NK-92 treated with Interleukin-12 subunit alpha and Interleukin-12 subunit beta, amount 100 ng/mL, for 24 hours (cell line): ENCODE measurements around the gene NME5.

ENCODE experiments used
- DNase-seq: peaks from one replicate; lab custom pipeline; 2025; lab: John Stamatoyannopoulos, UW

NME5 gene

GRCh38 chr5:138132543-138132942, 6.7 kb downstream of the NME5 start:
- no peak for DNase-seq

GRCh38 chr5:138129347-138129746, 9.9 kb downstream of the NME5 start:
- no peak for DNase-seq

GRCh38 chr5:138128334-138128733, 10.9 kb downstream of the NME5 start:
- no peak for DNase-seq

GRCh38 chr5:138115254-138115653, 24.0 kb downstream of the NME5 start:
- DNase-seq, result no peak

DNA sequence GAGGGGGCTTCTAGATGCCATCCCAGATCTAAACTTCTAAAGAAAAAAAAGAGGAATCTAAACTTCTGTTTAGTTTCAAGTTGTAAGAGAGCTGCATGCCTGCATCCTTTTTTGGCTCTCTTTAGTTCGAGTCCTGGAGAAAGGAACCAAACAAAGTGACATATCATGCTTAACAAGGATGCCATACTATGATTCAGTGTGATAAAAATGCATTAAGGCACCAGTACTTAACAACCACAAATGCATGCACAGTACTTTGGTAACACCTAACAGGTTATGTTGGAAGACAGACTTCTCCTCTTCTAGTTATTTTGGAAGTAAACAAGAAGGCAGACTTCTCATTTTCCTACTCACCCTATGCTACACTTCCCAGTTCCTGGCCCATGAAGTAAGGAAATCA, 27.3 kb downstream of the NME5 start:
- no peak for DNase-seq

- DNase-seq, result no peak
Observed at GRCh38 chr5:138111181-138111580, 28.0 kb downstream of the NME5 start.

GRCh38 chr5:138110266-138110963, 28.8 kb downstream of the NME5 start:
- DNase-seq, result no peak

DNA sequence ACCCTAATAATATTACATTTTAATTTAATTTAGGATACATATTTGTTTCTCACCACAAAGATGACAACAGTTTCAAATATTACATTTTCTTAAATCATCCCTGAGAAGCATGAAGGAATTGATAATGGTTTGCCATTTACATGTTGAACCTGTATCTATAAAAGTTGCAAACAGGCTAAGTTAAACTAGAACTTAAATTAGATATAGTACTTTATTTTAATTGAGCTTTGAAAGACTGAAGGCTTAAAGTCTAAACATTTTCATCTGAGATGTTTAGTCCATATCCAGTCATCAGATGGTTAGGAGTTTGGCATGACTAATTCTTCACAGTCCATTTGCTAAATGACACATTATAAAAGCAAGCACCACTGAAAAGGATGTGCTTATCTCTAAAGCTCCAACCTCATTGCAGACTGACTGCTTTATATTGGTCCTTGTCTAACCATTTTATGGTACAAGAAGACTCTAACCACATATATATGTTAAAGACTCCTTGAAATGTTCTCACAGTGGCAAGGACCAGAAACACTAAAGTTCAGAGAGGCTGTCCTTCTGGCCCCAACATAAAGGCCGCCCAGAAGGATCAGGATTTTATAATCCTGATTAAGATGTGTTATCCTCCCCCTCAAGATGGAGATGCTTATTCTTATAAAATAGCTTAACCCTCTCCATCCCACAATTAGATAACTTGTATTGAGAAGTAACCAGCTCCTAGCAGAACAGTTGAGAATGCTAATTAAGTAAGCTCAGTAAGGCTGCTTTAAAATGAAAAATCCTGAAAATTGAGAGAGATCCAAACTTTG, 29.6 kb downstream of the NME5 start:
- DNase-seq, result no peak

DNA sequence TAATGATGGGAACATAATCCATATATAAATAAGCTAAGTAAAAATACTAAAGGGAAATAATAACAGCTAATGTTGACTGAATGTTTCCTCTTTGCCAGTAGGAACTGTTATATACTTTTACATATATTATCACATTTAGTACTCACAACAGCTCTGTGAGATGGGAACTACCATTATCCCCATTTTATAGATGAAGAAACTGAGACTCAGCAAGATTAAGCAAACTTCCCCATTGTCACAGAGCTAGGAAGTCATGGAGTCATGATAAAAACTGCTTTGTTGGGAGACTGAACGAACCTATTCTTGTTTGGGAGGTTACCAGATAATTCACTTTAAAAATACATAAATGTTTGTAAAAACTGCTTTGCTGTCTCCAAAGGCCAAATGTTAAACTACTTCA, 32.0 kb downstream of the NME5 start:
- no peak for DNase-seq

DNA sequence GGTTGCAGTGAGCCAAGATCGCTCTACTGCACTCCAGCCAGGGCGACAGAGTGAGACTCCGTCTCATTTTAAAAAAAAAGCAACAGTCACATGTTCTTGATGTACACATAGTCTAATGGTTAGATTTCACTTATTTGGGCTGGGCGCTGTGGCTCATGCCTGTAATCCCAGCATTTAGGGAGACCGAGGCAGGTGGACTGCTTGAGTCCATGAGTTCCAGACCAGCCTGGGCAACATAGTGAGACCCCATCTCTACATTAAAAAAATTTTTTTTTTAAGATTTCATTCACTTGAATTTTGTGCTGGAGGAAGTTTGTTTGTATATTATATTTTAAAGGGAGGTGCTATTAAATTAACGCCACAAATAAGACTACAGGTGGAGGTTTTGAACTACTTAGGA, 33.5 kb downstream of the NME5 start:
- DNase-seq, result no peak

DNA sequence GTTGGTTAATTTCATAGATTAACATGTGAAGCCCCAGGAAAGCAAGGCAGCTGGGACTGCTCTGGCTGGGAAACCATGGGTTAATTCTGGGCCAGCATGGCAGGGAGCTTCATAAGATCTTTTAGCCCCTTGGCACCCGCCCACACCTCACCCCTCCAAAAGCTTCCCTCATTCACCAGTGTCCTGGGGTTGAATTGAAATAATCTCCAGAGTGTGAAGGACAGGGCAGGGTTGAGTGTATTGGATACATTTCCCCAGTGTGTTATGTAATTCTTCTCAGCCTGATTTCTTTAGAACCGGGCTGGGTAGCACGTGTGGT, 36.0 kb downstream of the NME5 start:
- DNase-seq, result no peak

DNA sequence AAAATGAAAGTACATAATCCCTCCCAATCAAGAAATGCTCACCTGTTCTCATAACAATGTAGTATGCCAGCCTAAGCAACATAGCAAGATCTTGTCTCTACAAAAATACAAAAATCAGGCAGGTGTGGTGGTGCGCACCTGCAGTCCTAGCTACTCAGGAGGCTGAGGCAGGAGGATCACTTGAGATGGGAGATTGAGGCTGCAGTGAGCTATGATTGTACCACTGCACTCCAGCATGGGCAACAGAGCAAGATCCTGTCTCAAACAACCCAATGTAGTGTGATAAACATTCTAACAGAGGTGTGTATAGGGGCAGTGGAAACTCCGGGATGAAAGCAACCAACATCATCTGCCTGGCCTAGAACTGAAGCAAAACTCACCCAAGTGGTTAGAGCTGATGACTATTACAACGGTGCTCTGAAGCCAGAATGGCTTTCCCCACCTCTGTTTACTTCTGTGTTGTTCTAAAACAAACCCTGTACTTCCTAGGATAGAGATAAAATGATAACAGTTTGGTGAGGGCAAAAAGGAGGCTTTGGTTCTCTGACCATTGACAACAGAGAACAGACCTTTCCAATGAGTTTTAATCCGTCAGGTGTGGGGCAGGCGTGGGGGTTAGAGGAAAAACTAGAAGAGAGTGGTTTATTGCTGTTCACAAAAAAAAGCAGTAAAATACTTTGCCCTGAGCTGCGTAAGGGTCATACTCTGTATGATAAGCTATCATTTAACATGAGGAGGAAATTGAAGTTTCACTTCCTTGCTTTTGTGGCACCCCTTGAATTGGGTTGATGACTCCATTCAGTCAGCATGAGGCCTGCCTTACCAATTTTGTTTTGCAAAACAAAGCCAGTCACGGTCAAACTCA, 36.5 kb downstream of the NME5 start:
- no peak for DNase-seq

DNA sequence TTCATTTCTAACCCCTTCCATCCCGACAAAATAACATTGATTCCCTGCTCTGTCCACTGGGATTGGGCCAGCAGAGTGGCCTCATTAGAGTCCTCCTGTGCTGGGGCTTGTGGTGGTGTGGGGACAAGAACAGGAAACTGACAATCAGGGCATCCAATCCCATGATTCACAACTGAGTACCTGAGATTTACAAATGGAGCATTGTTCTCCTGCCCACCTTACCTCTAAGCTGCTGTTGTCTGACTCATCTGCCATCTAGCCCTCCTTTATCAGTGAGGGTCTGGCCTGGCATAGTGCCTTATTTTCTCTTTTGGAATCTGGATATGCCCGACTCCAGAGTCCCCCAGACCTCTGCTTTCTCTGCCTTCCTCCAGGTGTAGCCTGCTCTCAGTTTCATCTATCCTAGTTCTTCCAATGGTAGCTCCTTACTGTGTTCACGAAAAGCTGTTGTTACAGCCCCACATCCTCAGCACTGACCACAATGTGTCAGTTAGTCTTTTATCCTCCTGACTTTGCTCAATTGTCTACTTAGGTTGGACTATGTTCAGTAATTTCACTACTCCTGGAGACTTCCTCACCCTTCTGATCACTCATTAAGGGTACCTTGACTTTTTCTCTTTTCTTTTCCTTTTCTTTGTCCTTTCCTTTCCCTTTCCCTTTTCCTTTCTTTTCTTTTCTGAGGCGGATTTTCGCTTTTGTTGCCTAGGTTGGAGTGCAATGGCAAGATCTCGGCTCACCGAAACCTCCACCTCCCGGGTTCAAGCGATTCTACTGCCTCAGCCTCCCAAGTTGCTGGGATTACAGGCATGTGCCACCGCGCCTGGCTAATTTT, 42.0 kb downstream of the NME5 start:
- no peak for DNase-seq

- DNase-seq, result no peak
Observed at GRCh38 chr5:138096363-138096762, 42.9 kb downstream of the NME5 start.

DNA sequence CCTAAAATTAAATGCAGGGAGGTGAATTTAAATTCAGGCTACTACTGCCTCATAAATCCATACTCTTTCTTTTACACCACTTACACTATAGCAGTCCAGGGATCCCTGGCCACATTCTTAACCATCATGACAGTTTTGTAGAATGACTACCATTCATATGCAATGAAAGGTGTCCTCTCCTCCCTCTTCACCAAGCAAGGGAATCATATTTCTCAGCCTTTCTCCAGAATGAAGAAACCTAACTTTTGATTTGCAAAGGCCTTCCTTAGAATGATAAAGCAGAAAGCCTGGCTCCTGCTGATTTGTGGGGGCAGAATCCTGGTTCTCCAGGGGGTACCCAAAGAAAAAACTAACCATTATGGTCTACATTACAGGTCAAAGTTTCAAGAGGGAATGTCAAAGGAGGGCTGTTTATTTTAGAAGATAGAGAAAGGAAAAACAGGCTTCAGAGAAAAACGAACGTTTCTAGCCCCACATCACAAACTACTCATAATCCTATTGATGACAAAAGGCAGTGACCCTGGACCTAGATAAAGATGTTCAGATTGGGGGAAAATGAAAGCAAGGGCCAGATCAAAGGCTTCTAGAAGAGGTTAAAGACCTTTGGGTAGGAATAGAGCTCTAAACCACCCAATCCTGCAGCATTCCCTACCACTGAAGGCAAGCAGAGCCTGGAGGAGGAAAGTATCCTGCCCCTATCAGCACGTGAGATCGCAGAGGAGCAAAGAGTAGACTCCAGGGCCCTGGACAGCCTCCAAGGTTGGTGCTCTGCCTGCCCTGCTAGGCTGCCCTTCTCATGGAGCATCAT, 43.9 kb downstream of the NME5 start:
- no peak for DNase-seq

GRCh38 chr5:138093036-138093435, 46.2 kb downstream of the NME5 start:
- DNase-seq, result no peak

- no peak for DNase-seq
Observed at GRCh38 chr5:138092301-138092700, 46.9 kb downstream of the NME5 start.

DNA sequence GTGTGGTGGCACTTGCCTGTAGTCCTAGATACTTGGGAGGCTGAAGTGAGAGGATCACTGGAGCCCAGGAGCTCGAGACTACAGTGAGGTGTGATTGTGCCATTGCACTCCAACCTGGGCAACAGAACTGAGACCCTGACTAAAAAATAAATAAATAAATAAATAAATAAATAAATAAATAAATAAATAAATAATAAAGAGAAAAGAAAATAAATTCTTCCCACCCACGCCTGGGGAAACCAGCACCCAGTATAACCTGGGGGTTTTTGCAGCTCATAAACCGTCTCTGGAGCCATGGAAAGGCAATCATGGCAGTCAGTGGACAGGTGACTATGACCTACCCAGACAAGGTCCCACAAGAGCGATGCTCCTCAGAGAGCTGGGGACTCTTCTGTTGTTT, 47.5 kb downstream of the NME5 start:
- no peak for DNase-seq

- no peak for DNase-seq
Observed at GRCh38 chr5:138083702-138084101, 55.5 kb downstream of the NME5 start, which contains the start of gene WNT8A. WNT8A (plus strand) TSS chr5:138084033; CDS start chr5:138084128, 95 bp downstream.

DNA sequence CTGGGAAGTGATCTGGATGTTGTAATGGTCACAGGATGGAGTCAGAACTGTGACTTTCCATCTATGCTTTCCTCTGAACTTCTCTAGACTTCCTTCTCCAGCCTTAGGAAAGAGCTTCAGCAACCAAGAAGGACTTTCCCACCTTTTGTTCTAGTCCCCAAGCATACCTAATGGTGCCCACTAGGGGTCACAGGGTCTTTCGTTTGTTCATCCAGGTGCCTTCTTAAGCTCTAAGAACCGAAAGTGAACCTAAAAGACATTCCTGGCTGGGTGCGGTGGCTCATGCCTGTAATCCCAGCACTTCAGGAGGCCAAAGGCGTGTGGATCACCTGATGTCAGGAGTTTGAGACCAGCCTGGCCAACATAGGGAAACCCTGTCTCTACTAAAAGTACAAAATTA, 57.2 kb downstream of the NME5 start:
- DNase-seq, result no peak
